ENCODE measurements around the gene SNTA1. TPM values are rescaled to one million over a fixed set of nuclear protein-coding genes. Genes with fewer than 3 reads are reported as not detected.

Gene SNTA1
- polyA plus RNA-seq, 1 of the 3 experiments (the other 2 are of a cell fraction) = 11.2 TPM

- TF ChIP-seq CHD2 (IDR thresholded peaks at IDR 0.05; ENCODE audit: low read length, partially characterized antibody) = no peak
- no peak for TF ChIP-seq EP300 (IDR thresholded peaks at IDR 0.05; ENCODE audit: borderline replicate concordance in 1 of 2, low read depth in 1 of 2, low read length in 1 of 2)
- TF ChIP-seq USF1 (IDR thresholded peaks at IDR 0.05; ENCODE audit: borderline replicate concordance, low read depth) = no peak
Measured at GRCh38 chr20:33434434-33434833, 9.1 kb downstream of the SNTA1 start (continued).

- Histone ChIP-seq H3K36me3 (replicated peaks in 1 of 2; ENCODE audit: control insufficient read depth in 1 of 2, insufficient read depth in 2 of 2, low read length in 1 of 2) (no peaks in the 10 kb centered on the region), H3K27ac (ENCODE audit: low read depth in 2 of 2, low read length in 1 of 2) (no peak overlapping the region), H4K20me1 (ENCODE audit: insufficient read depth) (no peaks in the 10 kb centered on the region), H3K4me1 (ENCODE audit: control insufficient read depth in 1 of 2, insufficient read depth in 2 of 2, low read depth in 1 of 2, low read length in 1 of 2) (no peaks in the 10 kb centered on the region), H3K9me3 (no peaks in the 10 kb centered on the region), H3K79me2 (ENCODE audit: insufficient read depth) (no peaks in the 10 kb centered on the region), H3K4me3 (ENCODE audit: low read depth in 2 of 2, low read length in 1 of 2) (no peak overlapping the region), H3K4me2 (no peak overlapping the region), H3K9me2 (no peaks in the 10 kb centered on the region), H2AFZ (ENCODE audit: low read depth) (no peak overlapping the region), H3K9ac (no peak overlapping the region), H3K27me3 (ENCODE audit: insufficient read depth) (no peaks in the 10 kb centered on the region), H3F3A (replicated peaks; ENCODE audit: insufficient read depth) (no peaks in the 10 kb centered on the region)
- ChIA-PET CTCF (no interaction called here), POLR2A (interaction anchor here (2.2 kb wide), 1 partner anchor 10 kb away, joined by 7 read pairs; the partner anchor contains the start of gene SNTA1)
- WGBS (ENCODE audit: low lambda C conversion rate) = 97% methylated on average over 8 of the region's 8 CpGs
- DNase-seq = no peak
- TF ChIP-seq FOXM1 (IDR thresholded peaks at IDR 0.05; ENCODE audit: low read depth) (no peak), NFIC (IDR thresholded peaks at IDR 0.05; ENCODE audit: borderline replicate concordance) (no peak), USF2 (IDR thresholded peaks at IDR 0.05; ENCODE audit: borderline replicate concordance, low read depth, low read length) (no peak), ZBTB33 (IDR thresholded peaks at IDR 0.05; ENCODE audit: borderline replicate concordance, low read depth) (no peak), TEAD4 (IDR thresholded peaks at IDR 0.05; ENCODE audit: borderline replicate concordance, insufficient read depth) (no peak), TAF1 (IDR thresholded peaks at IDR 0.05; ENCODE audit: borderline replicate concordance, low read depth, low read length) (no peak)
Measured at GRCh38 chr20:33433465-33434234, 9.9 kb downstream of the SNTA1 start.

Measured in SK-N-SH (cell line).